GM12873 (cell line): ENCODE results near the gene GMCL2.

Experiments
- TF ChIP-seq, protein P1 (sequence below): IDR thresholded peaks from 2 replicates; pipeline ENCODE4 v1.5.1; 2012; ENCODE audit warnings: low read depth, mild to moderate bottlenecking, moderate library complexity, low read length, control low read depth; ENCODE audit not compliant: insufficient read depth; ENCODE audit errors: missing control alignments

Gene GMCL2

DNA sequence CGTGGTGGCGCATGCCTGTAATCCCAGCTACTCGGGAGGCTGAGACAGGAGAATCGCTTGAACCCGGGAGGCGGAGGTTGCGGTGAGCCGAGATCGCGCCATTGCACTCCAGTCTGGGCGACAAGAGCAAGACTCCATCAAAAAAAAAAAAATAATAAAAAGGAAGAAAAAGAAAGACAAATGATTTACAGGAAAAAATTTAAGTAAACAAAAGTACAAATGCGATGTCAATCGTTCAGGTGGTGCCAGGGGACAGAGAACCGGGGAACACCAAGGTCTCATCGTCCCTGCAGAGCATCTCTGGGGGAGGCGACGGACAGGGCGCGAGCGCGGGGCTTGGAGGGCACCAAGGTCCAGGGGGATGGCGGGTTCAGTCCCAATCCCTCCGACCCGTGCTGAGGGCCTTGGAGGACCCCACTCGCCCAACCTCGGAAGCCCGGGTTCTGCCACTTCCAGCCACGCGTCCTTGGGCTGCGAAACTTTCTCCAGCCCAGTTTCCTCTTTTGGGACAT is 16.6 kb upstream of the GMCL2 start:
- TF ChIP-seq, protein P1, sequence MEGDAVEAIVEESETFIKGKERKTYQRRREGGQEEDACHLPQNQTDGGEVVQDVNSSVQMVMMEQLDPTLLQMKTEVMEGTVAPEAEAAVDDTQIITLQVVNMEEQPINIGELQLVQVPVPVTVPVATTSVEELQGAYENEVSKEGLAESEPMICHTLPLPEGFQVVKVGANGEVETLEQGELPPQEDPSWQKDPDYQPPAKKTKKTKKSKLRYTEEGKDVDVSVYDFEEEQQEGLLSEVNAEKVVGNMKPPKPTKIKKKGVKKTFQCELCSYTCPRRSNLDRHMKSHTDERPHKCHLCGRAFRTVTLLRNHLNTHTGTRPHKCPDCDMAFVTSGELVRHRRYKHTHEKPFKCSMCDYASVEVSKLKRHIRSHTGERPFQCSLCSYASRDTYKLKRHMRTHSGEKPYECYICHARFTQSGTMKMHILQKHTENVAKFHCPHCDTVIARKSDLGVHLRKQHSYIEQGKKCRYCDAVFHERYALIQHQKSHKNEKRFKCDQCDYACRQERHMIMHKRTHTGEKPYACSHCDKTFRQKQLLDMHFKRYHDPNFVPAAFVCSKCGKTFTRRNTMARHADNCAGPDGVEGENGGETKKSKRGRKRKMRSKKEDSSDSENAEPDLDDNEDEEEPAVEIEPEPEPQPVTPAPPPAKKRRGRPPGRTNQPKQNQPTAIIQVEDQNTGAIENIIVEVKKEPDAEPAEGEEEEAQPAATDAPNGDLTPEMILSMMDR: no peak

DNA sequence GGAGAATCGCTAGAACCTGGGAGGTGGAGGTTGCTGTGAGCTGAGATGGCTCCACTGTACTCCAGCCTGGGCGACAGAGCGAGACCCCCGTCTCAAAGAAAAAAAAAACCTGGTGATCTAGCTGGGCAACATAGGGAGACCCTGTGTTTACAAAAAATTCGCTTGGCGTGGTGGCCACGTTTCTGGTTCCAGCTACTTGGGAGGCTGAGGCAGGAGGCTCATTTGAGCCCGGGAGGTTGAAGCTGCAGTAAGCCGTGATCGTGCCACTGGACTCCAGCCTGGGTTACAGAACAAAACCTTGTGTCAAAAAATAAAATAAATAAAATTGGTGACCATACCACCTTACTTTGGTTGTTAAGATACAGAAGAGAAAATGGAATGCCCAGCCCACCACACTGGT is 15.4 kb upstream of the GMCL2 start:
- TF ChIP-seq, protein P1: no peak

DNA sequence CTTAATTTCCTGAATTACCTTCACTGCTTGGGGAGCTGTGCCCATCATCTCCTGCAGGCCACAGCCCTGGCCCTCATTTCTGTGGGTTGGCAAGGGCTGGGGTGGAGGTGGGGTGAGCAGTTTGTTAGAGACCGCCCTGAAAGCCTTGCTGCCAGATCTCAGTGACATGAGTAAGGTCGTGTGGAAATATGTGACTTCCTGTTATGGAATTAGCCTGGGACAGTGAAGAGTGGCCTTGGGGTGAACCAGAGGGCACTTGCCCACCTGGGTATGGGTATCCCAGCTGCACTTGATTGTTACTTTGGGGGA is 14.7 kb upstream of the GMCL2 start:
- TF ChIP-seq, protein P1: no peak

DNA sequence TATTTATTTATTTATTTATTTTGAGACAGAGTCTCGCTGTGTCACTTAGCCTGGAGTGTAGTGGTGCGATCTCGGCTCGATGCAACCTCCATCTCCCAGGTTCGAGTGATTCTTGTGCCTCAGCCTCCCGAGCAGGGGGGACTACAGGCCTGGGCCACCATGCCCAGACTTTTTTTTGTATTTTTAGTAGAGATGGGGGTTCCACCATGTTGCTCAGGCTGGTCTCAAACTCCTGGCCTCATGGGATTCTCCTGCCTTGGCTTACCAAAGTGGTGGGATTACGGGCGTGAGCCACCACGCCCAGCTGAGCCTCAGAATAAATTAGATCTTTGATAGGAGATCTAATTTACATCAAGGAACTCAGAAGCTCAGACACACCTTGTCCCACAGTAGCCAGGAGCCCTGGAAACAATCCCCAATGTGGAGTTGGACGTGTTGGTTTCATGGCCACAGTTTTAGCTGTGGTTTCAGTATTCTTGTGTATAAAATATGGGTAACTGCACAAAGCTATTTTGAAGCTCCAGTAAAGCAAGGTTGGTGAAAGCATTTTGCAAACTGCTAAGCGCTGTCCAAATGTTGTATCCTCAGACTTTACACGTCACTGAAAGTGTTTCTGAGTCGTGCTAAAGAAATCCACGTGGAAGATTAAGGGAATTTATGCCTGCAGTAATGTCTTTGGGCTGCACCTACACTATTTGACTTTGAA is 14.2 kb upstream of the GMCL2 start:
- TF ChIP-seq, protein P1: no peak

DNA sequence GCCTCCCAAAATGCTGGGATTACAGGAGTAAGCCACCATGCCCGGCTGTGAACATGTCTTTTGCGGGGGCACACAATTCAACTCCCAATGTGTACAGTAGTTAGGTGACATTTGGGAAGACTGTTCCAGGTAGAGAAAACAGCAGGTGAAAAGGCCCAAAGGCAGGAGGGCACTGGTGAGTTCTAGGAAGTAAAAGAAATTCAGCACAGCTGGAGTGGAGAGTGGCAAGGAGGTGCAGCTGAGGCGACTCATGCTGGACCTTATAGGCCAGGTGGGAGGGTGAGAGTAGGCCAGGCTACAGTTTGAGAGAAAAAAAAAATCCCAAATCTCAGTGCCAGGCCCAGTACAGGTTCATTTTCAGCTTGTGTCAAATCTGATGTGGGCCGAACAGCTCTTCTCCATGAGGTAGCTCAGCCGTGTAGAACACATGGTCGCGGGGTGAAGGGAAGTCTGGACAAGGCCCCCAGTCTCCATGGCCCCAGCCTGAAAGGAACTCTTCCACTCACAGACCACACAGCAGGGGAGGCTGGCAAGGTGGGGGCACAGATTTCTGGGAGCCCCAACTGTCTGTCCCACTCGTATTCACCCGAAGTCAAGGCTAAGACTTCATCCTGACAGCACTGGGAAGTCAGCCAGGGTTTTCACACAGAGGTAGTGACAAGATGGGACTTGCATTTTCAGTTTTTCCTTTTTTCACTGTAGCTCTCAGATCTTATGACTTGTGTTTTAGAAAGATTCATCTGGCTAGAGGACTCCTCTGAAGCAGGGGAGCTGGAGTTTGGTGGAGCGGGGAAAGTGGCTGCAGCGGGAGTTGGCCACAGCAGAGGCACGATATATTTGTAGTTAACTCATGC is 12.6 kb upstream of the GMCL2 start:
- TF ChIP-seq, protein P1: no peak

DNA sequence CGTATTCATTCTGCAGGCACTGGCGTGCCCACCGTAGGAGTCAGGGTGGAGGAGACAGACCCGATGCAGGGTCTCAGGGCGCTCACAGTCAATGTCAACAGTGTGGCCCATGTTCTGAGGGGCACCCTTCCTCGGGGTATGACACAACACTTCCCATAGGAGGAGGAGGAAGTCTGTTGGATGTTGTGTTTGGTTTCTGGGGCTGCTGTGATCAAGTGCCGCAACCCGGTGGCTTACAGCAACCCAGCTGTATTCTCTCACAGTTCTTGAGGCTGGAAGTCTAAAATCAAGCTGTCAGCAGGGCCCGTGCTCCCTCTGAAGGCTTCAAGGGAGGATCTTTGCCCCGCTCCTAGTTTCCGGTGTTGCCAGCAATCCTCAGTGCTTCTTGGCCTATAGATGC is 11.5 kb upstream of the GMCL2 start:
- TF ChIP-seq, protein P1: no peak

DNA sequence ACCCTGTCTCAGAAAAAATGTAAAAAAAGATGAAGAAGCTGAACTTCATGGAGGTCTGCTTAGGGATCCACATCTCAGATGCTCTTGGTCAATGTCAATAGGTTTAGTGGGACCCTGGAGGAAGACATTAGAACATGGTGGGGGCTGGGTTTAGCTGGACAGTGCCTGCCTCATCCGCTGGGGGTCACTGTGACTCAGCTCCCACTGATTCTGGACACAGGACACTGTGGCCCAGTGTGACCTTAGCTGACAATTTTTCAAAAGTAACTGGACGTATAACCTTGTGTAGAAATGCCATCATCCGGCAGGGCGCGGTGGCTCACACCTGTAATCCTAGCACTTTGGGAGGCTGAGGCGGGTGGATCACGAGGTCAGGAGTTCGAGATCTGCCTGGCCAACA is 9.8 kb upstream of the GMCL2 start:
- TF ChIP-seq, protein P1: peak; percentile 63
